Renal cortical epithelial cell (primary cell): Measurements from ENCODE around the gene SLIT1. TPM values are rescaled to one million over a fixed set of nuclear protein-coding genes. Genes with fewer than 3 reads are reported as not detected.

Source experiments
- DNase-seq: peaks from one replicate; pipeline ENCODE4 v3.0.0-alpha.2; 2011; ENCODE audit warnings: low read depth
- total RNA-seq: library from RNA; depleted of rRNA; stranded (reverse); fragments of >200 nt; gene quantifications from 2 replicates; pipeline ENCODE4 v1.2.3, GENCODE V29; 2014

Gene SLIT1
- total RNA-seq, 1 donor from 2014 or later = under 0.01 TPM

DNA sequence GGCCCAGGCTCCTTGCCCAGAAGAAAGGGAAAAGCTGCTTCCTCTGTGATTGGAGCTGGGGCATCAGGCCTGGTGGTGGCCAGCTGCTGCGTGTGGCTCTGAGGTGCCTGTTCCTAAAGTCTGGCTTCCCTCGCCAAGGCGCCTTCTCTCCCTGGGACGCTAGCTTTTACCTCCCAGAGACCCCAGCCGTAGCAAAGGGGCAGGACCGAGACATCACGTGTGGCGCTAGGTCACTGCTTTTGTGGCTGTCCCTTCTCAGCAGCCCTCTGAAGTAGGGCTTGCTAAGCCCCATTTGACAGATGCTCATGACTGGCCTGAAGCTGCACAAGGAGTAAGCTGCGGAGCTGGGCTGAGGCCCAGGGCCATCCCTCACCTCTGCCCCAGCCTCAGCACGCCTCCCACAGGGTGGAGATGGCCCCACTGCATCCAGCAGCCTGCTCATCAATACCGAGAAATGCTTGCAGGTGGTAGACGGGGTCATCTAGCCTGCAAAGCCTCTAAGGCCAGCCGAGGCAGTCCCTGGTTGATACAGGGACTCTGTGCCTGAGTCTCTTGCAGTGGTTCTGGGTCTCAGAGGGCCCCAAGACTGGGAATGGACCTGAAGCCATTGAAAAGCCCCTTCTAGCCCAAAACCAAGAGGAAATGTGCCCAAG, 182.5 kb downstream of the SLIT1 start:
- no peak for DNase-seq

DNA sequence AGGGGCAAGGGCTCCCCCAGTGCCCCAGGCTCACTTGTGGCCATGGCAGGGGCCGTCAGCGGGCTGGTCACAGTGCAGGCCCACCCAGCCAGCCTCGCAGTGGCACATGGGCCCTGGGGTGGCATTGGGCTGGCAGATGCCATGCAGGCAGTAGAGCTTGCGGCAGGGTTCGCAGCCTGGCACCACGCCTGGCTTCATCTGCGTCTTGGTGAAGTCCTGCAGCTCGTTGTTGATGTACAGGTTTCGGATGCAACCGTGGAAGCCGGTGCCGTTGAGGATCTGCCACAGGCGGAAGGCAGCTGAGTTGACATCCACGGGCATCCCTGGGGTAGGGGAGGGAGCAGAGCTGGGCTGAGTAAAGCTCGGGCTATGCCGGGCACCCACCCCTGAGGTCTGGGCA, 183.1 kb downstream of the SLIT1 start:
- DNase-seq = no peak

DNA sequence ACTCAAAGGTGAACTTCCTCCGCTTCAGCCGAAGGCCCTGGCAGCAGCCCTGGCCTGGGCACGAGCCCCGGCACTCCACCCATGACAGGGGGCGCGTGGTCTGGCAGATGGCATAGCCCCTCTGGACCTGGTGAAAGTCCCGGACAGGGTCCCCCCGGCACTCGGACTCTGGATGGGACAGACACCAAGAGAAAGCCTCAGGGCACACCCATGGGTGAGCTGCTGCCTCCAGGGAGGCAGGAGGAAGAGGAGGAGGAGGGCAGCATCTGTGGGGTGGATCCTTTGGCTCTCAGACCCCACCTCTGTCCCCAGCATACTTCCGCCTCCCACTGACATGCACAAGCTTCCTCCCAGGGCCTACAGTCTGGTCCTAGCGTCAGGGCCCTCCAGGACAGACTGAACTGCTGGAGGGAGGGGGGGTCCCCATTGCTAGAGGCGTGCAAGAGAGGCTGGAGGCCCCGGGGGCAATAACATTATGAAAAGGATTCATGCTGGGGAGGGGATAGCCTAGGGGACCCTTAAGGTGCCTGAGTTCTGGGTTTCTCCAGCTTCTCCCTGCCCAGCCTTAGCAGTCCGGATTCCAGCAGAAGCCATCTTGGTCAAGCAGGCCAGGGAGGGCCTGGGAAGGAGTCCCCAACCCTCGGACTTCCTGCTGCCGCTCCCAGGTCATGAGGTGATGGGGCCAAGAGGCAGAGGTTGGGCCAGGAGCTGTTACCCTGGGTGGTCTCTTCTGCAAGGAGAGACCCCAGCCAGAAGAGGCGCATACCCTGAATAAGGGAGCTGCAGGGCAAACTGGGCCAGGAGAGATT, 184.4 kb downstream of the SLIT1 start:
- no peak for DNase-seq

DNA sequence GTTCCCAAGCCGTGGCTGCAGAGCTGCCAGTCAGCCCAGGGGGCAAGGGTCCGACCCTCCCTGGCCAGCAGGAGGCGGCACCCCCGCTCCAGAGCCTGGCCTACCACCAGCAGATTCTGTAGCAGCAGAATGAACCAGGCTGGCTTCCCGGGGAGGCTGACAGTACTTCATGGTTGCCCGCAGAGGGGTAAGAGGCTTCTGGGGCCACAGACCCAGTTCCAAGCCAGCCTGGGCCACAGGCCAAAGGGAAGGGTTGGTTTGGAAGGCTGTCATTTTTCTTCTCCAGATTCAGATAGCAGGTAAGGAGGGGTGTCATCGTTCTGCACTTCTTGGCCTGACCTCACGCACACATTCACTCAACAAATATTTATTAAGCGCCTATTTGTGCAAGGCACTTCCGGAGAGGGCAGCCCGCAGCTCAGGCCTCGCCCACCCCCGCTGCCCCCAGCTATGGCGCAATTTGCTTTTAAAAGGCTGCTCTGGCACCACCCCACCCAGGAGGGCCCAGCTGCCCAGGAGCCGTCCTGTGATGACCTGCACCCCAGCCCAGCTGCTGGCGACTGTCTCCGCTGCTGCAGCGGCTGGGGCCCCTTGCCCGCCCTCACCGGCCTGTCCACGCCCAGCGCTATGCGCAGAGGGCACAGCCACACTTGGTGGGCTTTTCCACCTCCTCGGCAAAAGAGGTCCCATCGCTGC, 185.1 kb downstream of the SLIT1 start:
- no peak for DNase-seq

DNA sequence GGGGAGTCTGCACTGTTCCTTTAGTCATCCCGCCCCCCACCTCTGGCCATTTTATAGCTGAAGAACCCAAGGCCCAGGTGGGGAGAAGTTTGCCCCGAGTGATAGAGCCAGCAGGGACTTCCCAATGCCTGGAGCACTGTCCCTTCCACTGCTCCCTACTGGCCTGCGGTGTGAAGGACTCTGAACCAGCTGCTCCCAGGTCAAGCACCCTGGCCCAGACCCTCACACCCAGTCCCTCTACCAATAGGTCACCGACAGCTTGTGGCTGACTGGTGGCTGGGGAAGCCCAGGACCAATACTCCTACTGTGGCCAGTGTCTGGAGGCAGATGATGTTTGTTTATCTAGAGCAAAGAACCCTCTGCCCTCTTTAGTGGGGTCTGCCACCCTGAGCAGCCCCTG, 185.8 kb downstream of the SLIT1 start:
- DNase-seq = no peak

DNA sequence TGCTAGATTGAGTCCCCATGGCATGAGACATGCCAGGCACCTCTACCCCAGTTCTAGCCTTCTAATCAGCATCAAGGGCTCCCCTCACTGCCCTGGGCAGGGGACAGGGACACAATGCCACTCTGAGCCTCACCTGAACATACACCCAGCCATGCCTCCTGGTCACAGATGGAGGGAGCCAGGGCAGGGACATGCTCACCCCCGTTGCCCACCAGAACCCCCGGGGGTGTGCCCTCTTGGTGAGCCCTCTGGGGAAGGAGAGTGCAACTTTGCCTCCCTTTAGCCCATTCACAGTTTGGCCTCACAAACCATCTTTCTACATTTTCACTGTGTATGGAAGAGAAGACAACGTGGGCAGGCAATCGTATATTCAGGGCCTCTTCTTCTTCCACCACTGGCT, 186.4 kb downstream of the SLIT1 start:
- no peak for DNase-seq

DNA sequence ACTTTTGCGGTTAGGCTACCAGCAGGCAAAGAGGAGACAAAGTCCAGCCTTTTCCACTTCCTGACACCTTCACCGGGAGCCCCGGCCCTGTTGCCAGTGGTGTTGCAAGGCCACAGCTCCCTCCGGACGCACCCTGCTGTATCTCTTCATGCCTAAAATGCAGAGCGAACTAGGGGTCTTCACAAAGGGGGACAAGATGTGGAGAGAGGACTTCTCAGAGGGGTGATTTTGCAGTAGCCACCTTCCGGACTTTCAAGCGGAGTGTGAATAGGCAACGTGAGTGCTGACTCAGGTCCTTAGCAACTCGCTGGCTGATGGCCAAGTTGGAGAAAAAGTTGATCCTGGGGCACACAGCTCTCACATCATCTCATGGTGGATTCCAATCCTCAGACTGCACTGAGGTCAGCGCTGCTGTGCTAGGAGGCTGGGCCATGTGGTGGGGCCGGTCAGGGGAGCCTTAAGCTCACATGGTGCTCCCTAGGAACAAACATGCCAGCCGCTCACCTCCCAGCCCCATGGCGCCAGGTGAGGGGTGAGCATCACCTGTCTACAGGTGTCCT, 187.3 kb downstream of the SLIT1 start:
- DNase-seq = peak; percentile 87

DNA sequence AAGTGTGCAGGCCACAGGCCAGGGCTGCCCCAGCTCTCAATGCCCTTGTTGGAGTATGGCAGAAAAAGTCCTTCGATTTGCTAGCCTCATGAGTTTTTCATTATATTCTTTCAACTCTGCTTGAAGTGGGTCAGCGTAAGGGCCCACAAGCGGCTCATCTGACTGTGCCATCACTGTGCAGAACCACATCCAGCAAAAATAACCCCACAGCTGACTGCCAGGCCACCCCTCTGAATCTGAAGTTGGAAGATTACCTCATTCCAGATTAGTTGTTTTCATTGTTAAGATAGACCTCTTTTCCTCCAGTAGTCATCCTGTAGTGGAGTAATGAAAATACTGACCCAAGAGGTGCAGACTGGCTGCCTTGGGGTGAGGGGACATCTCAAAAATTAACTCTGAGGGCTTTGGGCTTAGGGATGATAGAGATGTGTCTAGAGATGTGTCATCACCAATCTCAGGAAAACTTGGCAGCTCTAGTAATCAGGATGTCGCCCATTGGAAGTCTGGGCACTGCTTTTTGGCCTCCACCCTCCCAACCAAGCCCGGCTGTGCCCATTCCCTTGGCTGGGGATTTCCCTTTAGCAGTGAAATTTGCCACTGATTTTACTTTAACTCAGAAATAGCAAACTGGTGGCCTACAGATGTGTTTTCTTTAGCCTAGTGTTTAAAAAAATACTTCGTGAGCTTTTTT, 189.3 kb downstream of the SLIT1 start:
- no peak for DNase-seq

DNA sequence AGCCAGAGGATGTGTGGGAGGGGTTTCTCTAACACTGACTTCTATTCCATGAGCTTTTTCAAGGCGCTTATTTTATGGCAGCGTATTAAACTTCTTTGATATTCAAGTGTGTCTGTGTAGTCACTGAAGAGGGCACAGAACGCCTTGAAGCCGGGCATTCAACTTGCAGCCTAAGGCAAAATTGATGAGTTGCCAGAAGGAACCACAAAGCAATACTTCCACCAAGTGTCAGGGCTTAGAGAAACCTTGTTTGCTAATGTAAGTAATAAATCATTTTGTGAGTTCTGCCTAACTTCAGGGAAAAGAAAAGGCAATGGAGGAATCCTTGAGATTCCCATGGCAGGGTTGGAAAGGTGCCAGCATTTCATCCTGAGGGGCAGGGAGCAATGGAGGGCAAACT, 189.9 kb downstream of the SLIT1 start:
- peak; percentile 70 for DNase-seq

DNA sequence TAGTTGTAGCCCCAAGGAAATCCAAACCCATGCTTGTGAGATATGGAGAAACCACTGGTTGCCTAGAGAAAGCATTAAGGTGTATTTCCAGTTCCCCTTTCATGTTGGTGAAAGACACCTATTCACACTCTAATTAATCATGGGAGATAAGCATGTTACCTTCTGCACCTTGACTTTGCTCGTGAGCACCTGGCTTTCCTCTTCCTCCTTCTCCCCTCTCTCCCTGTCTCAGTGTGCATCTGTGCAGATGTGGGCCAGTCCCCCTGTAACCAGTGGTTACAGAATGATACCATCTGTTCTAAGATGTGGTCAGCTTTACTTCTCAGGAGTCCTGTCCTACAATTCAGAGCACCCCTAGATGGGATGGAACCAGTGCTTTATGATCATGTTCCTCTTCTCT, 193.0 kb downstream of the SLIT1 start:
- DNase-seq = no peak

DNA sequence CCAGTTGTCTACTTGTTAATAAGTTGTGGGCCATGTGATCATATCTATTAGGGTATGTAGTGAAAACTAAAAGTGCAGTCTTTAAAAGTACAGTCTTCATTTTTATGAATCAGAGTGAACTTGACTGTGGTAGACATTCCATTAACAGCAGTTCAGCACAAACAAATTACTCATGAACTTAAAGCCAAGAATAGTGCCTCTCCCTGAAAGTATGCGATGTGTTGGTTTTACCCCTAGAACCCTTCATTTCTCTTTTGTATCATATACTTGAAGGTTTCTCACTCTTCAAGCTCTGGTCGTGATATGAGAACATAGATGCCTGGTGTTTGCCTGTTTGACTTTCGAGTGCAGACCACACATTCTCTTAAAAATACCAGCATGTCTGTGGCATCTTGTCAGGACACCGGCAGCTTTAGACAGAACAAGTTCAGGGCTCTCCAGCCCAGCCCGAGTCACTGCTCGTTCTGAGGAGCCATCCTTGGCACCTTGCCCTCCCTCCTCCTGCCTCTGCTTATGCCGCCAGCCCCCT, 194.4 kb downstream of the SLIT1 start:
- DNase-seq = peak; percentile 78

DNA sequence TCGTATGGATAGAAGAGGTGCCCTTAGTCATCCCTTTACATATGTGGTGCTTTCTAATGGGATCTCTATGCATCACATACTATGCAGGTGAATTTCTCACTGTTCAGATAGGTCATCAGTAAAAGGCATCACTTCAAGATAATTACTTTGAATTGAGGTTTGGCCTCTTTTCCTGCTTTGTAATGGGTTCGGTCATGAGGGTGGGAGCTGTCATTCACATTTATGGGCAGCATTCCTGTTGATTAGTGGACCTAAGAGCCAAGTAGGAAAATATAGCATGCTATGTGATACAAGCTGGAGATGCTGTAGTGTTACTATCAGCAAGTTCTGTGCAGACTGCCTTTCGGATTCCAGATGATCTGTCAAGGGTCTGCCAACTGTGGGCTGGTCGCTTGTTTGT, 197.3 kb downstream of the SLIT1 start:
- peak; percentile 68 for DNase-seq

DNA sequence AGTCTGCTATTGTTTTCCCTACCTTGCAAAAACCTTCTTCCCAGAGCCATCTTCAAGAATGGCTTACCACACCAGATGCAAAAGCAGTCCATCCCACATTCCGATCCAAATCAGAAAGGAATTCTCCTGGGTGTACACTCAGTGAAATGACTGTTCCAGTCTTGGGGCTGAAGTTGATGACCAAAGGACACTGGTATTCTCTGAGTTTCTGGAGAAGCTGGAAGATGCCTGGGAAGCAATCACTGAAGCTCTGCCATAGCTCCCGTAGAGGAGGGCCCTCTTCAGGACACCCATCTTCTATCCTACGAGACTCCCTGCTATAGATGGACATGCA, 197.9 kb downstream of the SLIT1 start:
- no peak for DNase-seq

DNA sequence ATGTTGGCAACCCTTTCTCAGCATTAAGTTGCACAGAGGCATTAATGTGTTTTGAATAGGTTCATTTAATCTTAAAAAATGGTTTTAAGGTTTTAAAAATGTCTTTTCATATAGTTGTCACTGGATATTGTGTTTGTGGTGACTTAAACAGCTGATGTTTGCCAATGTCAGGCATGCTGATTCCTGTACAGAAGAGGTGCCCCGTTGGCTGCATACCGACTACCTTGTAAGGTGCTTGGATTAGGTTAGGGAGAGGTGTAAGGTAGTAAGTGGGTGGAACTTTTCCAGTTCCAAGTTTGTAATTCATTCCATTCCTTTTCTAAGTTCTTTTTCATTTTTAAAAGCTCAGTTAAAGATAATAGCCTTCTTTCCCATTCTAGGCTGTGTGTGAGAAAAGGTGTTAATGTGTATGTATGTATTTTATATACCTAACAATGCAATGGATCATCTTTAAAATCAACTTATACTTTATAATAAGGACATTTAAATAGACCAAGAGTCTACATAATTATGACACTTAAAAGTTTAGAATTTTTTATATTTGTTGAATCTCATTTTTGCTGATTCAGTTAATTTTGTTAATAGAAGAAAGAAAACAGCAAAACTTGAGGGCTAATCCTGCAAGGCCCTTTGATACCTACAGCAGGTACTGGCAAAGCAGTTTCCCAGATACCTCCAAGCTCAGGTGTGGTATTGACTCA, 198.5 kb downstream of the SLIT1 start:
- DNase-seq = no peak

DNA sequence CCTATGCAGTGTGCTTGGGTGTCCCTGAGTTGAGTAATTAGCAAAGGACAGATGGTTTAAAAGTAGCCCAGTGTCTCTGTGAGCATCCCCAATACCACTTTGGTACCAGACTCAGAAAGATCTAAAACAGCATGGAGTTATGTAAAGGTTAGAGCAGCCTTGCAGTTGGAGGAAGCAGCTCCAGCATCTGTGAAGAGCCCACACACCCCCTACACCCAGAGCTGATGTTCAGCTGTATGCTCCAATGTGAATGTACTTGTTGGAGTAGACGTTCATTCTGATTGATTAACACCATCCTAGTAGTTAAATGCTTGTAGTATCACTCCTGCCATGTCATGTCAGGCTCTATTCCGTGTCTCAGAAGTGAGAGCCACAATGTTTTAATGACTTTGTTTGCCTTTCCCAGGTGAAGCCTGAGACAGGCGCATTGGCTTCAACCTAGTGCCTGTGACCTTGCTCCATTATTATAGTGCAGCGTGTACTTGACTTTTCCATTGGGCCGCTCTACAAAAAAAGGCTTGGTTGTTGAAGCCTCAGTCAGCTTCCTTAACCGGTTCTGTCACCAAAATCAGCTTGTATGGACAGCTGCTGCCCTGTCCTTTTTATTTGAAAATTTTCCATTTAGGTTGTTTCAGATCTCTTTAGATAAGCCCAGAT, 199.4 kb downstream of the SLIT1 start:
- no peak for DNase-seq

DNA sequence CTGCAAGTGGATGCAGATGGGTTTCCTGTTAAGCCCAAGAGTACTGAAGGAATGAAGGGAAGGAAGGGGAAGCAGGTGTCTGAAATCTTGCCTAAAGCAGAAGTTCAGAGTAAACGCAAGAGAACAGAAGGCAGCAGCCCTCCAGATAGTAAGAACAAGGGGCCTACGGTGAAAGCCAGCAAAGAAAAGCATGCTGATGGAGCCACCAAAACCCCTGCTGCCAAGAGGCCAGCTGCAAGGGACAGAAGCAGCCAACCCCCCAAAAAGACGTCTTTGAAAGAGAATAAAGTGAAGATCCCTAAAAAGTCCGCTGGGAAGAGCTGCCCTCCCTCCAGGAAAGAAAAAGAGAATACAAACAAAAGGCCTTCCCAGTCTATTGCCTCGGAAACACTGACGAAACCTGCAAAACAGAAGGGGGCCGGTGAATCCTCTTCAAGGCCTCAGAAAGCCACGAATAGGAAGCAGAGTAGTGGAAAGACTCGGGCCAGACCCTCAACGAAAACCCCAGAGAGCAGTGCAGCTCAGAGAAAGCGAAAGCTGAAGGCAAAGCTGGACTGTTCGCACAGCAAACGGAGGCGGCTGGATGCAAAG, 201.1 kb downstream of the SLIT1 start:
- no peak for DNase-seq

DNA sequence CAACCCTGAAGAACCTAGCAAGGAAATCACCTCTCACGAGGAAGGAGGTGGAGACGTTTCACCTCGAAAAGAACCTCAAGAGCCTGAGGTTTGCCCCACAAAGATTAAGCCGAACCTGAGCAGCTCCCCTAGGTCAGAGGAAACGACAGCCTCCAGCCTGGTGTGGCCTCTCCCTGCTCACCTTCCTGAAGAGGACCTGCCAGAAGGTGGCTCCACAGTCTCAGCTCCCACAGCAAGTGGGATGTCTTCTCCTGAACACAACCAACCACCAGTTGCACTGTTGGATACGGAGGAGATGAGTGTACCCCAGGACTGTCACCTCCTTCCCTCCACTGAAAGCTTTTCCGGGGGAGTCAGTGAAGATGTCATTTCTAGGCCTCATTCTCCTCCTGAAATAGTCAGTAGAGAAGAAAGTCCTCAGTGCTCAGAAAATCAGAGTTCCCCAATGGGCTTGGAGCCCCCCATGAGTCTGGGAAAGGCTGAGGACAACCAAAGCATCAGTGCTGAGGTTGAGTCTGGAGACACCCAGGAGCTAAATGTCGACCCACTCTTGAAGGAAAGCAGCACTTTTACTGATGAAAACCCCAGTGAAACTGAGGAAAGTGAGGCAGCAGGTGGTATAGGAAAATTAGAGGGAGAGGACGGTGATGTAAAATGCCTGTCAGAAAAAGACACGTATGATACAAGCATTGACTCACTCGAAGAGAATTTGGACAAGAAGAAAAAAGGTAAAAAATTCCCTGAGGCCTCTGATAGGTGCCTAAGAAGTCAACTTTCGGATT, 203.4 kb downstream of the SLIT1 start:
- DNase-seq = no peak

DNA sequence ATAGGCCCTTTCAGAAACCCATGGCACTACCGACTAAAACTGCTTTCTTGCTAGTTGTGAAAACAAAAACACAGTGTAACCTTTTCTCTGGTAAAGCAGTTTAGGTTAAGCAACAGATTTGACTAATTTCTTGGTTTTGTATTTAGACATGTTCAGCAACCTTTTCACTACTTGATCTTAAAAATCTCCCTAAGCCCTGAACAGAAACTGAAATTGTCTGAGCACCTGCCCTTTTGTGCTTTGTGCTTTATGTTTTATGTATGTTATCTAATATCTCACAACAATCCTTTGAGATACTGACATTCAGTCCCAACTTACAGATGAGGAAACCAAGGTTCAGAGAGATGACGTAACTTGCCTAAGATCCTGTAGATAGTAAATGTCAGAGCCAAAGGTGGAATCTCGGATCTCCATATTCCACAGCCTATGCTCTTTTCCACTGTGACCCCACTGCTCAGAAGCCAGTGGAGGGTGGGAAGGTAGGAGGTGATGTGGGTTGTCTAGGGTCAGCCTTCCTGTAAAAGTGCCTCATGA, 207.1 kb downstream of the SLIT1 start:
- DNase-seq = no peak

DNA sequence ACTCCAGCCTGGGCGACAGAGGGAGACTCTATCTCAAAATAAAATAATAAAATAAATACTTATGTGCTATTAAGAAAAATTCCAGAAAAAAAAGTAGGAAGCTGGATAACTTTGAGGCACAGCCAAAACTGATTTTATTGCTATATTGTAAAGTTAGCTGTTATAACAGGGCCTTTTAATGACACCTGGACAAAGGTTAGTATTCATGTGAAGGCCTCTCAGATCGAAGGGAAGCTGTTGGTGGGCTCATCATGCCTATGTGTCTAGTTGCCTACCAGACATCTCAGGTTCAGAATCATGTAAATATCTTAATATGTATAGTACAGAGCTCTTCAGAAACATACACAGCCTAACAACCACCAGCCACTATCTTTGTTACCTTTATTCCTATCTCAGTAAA, 210.6 kb downstream of the SLIT1 start:
- DNase-seq = no peak
